Lower lobe of right lung (tissue), 2 donors: ENCODE measurements around the gene ISM2. TPM values are rescaled to one million over a fixed set of nuclear protein-coding genes. Genes with fewer than 3 reads are reported as not detected.

Experiments
- ATAC-seq, 2 donors: fragments of 200-7000 bp; cut with Tn5 transposase; one replicate each; pipeline ENCODE4 v1.9.1; 2020 to 2022; ENCODE audit warnings: mild to moderate bottlenecking in 2 of 2, moderate library complexity in 2 of 2
- DNase-seq: peaks from one replicate; pipeline ENCODE4 v3.0.0-alpha.2; 2020
- H3K27ac ChIP-seq: fragments of 200-600 bp; one replicate; pipeline ENCODE4 v1.8.0; 2022
- H3K27me3 ChIP-seq: fragments of 200-600 bp; one replicate; pipeline ENCODE4 v1.8.0; 2022; ENCODE audit warnings: low read depth
- H3K36me3 ChIP-seq: fragments of 200-600 bp; one replicate; pipeline ENCODE4 v1.8.0; 2022; ENCODE audit warnings: mild to moderate bottlenecking
- H3K4me1 ChIP-seq: fragments of 200-600 bp; one replicate; pipeline ENCODE4 v1.8.0; 2022
- H3K4me3 ChIP-seq: fragments of 200-600 bp; one replicate; pipeline ENCODE4 v1.8.0; 2022; ENCODE audit warnings: mild to moderate bottlenecking
- H3K9me3 ChIP-seq: fragments of 200-600 bp; one replicate; pipeline ENCODE4 v1.8.0; 2022
- intact Hi-C: fragments of 100-400 bp; cut with DNase I; formaldehyde crosslinking; loops from one replicate; pipeline ENCODE4 v1.11.0; 2022
- total RNA-seq: library from RNA; stranded (reverse); fragmentation: NEBNext Ultra II Directional; extraction: Animal tissue kit (Norgen Biotek cat#: 25700); gene quantifications from one replicate; pipeline ENCODE4 v1.2.1, GENCODE V29; 2021
- TF ChIP-seq, protein P1 (sequence below): fragments of 200-600 bp; IDR thresholded peaks from one replicate; pipeline ENCODE4 v1.8.0; 2022; ENCODE audit warnings: antibody characterized with exemption, mild to moderate bottlenecking
- donor health status: DM: no; HTN: yes; CAD: no; lungs with severe emphysema.

The ISM2 gene
- total RNA-seq, 1 donor from 2014 or later, result not detected

DNA sequence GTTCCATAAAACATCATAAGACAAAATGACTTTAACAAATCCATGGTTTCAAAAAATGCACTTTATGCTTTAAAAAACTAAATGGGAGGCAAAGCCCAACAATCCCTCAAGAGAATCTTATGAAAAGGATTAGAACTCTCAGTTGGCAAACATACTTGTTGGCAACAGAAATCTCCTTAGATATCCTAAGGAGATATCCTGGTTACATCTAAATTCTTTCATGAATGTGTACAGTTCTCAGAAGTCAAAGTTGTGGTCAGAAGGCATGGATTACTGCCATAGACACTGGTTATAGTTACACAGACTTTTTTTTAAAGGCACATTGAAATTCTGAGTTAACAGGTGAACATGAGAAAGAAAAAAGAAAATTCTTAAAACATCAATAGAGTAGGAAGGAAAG lies 17.5 kb upstream of the ISM2 start:
- Histone ChIP-seq H3K9me3 (no peaks in the 10 kb centered on the region), H3K27me3 (no peaks in the 10 kb centered on the region), H3K27ac (no peak overlapping the region), H3K36me3 (peaks cover 94% of the 10 kb centered on the region), H3K4me3 (no peak overlapping the region), H3K4me1 (no peaks in the 10 kb centered on the region)
- TF ChIP-seq, protein P1, sequence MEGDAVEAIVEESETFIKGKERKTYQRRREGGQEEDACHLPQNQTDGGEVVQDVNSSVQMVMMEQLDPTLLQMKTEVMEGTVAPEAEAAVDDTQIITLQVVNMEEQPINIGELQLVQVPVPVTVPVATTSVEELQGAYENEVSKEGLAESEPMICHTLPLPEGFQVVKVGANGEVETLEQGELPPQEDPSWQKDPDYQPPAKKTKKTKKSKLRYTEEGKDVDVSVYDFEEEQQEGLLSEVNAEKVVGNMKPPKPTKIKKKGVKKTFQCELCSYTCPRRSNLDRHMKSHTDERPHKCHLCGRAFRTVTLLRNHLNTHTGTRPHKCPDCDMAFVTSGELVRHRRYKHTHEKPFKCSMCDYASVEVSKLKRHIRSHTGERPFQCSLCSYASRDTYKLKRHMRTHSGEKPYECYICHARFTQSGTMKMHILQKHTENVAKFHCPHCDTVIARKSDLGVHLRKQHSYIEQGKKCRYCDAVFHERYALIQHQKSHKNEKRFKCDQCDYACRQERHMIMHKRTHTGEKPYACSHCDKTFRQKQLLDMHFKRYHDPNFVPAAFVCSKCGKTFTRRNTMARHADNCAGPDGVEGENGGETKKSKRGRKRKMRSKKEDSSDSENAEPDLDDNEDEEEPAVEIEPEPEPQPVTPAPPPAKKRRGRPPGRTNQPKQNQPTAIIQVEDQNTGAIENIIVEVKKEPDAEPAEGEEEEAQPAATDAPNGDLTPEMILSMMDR, result no peak
- ATAC-seq (no peak), DNase-seq (no peak)
- intact Hi-C loops, result no loop called here

DNA sequence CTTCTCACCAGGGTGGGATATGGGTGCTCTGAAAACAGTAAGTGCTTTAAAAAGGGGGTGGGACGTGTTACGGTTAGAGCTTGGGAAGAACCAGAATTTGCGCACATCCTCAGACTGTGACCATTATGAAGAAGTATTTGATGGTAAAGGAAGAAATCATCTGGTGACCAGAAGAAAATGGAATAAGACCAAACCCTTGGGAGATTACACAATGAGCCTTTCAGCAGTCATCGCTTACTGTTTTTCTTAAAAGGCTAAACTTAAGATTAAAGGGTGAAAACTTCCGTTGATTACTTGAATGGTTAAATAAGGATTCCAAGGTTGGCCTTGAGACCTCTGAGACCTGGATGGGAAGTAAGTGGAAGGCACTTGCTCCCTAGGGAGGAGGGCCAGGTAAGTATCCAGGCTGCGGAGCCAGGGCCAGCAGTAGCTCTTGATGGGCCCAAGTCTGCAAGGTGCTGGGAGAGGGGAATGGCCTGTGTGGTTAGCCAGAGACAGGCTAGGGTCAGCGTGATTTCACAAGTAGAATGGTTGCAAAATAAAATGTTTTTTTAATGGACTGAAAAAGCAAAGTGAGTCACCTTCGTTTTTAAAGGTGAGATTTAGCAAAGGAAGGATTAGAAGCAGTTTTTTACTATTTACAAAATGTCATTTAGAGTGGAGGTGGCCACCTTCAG lies 13.0 kb upstream of the ISM2 start:
- no peak overlapping the region for H3K27ac ChIP-seq
- intact Hi-C loops, result no loop called here
- ATAC-seq (no peak), DNase-seq (no peak)
- H3K4me1 ChIP-seq, result no peaks in the 10 kb centered on the region
- H3K27me3 ChIP-seq, result no peaks in the 10 kb centered on the region
- TF ChIP-seq, protein P1, result no peak
- no peak overlapping the region for H3K4me3 ChIP-seq
- no peaks in the 10 kb centered on the region for H3K9me3 ChIP-seq
- peaks cover 93% of the 10 kb centered on the region for H3K36me3 ChIP-seq

DNA sequence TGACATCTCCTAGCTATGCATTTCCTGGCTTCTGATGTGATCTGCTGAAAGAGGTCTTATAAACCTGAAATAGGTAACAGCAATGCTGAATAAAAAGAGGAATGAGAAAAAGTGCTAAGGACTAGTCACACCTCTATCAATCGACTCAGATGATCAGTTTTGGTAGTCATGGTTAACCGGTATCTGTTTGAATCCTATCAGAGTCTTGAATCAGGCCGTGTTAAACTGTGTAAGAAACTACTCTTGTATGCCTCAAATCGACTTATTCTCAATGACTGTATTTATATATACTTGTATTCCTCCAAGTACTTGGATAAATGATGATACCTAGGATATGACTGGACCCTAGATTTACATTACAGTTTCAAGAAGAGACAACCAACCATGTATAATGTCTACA lies 10.8 kb upstream of the ISM2 start:
- no peak for DNase-seq
- H3K36me3 ChIP-seq, result peaks cover 75% of the 10 kb centered on the region
- intact Hi-C loops, result no loop called here
- H3K4me1 ChIP-seq, result no peaks in the 10 kb centered on the region
- no peaks in the 10 kb centered on the region for H3K9me3 ChIP-seq
- no peaks in the 10 kb centered on the region for H3K27me3 ChIP-seq
- H3K27ac ChIP-seq, result no peak overlapping the region
- ATAC-seq, result no peak
- H3K4me3 ChIP-seq, result no peak overlapping the region
- TF ChIP-seq, protein P1, result no peak

DNA sequence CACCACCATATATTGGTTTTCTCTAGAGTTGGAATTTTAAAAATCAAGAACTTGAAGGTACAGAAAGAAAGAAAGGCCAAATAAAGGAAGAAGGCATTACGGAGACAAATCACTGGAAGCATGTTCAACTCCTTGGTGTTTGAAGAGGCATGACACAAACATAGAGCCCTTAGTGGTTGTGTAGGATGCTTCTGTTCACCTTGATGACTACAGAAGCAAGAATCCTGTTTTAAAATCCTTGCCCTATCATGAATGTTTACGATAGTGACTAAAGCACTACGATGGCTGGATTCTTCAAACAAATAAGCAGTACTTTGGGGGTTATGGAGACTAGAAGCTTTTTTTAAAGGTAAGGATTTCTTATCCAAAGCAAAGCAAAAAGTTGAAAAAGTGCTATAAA lies 10.3 kb upstream of the ISM2 start:
- DNase-seq (no peak), ATAC-seq (no peak)
- H3K9me3 ChIP-seq, result no peaks in the 10 kb centered on the region
- intact Hi-C loops, result no loop called here
- H3K27me3 ChIP-seq, result no peaks in the 10 kb centered on the region
- H3K4me1 ChIP-seq, result no peaks in the 10 kb centered on the region
- H3K27ac ChIP-seq, result no peak overlapping the region
- TF ChIP-seq, protein P1, result no peak
- H3K36me3 ChIP-seq, result peaks cover 70% of the 10 kb centered on the region
- H3K4me3 ChIP-seq, result no peak overlapping the region

DNA sequence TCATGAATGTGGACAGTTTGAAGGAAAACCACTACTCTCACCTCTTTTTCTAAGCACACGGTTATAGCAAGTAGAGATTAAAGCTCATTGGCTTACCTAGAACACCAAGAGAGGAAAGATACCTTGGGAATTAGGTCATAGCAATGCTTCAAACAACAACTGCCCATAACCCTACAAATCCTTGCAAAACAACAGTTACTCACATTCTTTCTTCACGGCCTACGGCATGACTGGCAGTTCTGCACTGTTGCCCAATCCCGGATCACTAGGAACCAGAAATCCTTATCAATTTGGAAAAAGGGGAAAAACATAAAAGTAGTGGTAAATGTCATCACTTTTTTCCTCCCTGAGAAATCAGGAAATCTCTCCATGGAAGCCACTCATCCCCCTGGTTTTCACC lies 9.6 kb upstream of the ISM2 start:
- Histone ChIP-seq H3K4me1 (no peaks in the 10 kb centered on the region), H3K9me3 (no peaks in the 10 kb centered on the region), H3K4me3 (no peak overlapping the region), H3K27me3 (no peaks in the 10 kb centered on the region), H3K36me3 (peaks cover 65% of the 10 kb centered on the region), H3K27ac (no peak overlapping the region)
- intact Hi-C loops, result no loop called here
- TF ChIP-seq, protein P1, result no peak
- DNase-seq, result no peak
- ATAC-seq, result no peak
